MM.1S (cell line): Measurements from ENCODE around the gene ZNF554.

Experiments
- CTCF ChIP-seq: fragments of 300-600 bp; sonication (generic); IDR thresholded peaks from 2 replicates; pipeline ENCODE4 v1.5.1; 2016; ENCODE audit warnings: antibody characterized with exemption, low read length, mixed read lengths
- EZH2 ChIP-seq: fragments of 300-600 bp; sonication (generic); optimal IDR thresholded peaks from 2 replicates; pipeline ENCODE3; 2017; ENCODE audit warnings: low read depth, mild to moderate bottlenecking, antibody characterized with exemption, low read length, mixed read lengths
- EZH2phosphoT487 ChIP-seq: fragments of 300-600 bp; sonication (generic); IDR thresholded peaks from 2 replicates; pipeline ENCODE4 v1.6.1; 2018; ENCODE audit warnings: antibody characterized with exemption, low read length

GRCh38 chr19:2840794-2841791 lies 21.4 kb downstream of the ZNF554 start, which contains the start of gene ZNF555:
- no peak for TF ChIP-seq EZH2
- peak; percentile 54 for TF ChIP-seq CTCF
- no peak for TF ChIP-seq EZH2phosphoT487
